ENCODE results near the gene CD207.

DNA sequence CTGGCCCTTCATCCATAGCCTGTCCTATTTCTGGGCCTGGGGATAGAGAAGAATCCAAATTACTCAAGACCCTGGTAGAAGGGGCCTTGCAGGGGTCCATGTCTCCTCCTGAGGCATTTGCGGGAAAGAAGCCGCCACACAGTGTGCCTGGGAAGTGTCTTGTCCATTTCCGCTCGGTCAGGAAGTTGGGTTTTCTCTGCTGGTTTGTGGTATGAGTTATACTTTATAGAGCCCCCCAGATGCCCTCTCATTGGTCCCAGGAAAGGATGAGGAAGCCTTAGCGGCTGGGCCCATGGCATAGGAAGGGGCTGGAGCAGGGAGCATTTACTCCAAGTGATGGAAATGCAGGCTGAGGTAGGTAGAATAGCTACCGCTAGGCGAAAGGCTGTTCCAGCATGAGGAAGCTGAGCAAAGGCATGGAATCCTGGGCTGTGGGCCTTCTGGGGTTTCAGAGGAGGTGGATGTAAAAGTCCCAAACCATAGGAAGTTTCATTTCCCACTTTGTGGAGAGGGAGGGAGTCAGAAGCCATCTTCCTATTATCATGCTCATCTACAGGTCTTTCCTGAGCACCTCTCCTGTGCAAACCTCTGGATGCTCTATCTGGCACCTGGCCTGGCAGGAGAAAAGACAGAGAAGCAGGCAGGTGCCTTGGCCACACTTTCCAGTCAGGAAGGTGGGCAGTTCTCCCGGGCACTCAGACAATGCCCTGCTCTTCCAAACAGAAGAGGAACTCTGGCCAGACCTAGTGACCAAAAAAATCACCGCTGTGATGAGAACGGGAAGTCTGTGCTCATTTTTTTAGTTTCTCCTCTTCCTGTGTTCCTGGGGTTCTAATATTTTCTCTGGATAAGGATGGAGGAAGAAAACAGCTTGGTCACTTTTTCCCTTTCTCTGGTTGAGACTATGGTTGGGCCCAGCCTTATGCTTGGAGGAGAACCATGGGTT lies 2.6 kb upstream of the CD207 start:
- TF ChIP-seq, protein P1, sequence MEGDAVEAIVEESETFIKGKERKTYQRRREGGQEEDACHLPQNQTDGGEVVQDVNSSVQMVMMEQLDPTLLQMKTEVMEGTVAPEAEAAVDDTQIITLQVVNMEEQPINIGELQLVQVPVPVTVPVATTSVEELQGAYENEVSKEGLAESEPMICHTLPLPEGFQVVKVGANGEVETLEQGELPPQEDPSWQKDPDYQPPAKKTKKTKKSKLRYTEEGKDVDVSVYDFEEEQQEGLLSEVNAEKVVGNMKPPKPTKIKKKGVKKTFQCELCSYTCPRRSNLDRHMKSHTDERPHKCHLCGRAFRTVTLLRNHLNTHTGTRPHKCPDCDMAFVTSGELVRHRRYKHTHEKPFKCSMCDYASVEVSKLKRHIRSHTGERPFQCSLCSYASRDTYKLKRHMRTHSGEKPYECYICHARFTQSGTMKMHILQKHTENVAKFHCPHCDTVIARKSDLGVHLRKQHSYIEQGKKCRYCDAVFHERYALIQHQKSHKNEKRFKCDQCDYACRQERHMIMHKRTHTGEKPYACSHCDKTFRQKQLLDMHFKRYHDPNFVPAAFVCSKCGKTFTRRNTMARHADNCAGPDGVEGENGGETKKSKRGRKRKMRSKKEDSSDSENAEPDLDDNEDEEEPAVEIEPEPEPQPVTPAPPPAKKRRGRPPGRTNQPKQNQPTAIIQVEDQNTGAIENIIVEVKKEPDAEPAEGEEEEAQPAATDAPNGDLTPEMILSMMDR (conservative IDR thresholded peaks at IDR 0.05; ENCODE audit: low read depth, low read length) = no peak
- TF ChIP-seq EZH2 (IDR thresholded peaks at IDR 0.05; ENCODE audit: low read length, unreplicated experiment) = no peak
